Measurements from ENCODE around the gene MYO1B. TPM values are rescaled to one million over a fixed set of nuclear protein-coding genes. Genes with fewer than 3 reads are reported as not detected.
A peak's percentile ranks its signal among the peaks of the same experiment; 100 is the strongest.

MYO1B gene
- total RNA-seq, 1 donor = 246 TPM

GRCh38 chr2:191319186-191319585 lies 74.0 kb downstream of the MYO1B start:
- TF ChIP-seq CTCF (IDR thresholded peaks at IDR 0.05; ENCODE audit: extremely low read depth, low read depth, low read length) = no peak
- Histone ChIP-seq H3K27ac (ENCODE audit: low read depth, low read length) (peak overlapping the region; percentile 79), H3K4me1 (ENCODE audit: insufficient read depth, low read length) (peaks cover 66% of the 10 kb centered on the region), H2AFZ (ENCODE audit: low read length) (no peak overlapping the region), H3K79me2 (ENCODE audit: insufficient read depth, low read length) (peaks cover 96% of the 10 kb centered on the region), H3K27me3 (ENCODE audit: insufficient read depth, low read length) (no peaks in the 10 kb centered on the region), H3K4me3 (ENCODE audit: insufficient read depth, low read length) (no peak overlapping the region), H3K4me2 (ENCODE audit: insufficient read depth, low read length) (peak overlapping the region; percentile 39), H3K9me3 (ENCODE audit: low read depth, low read length) (no peaks in the 10 kb centered on the region), H4K20me1 (ENCODE audit: insufficient read depth, low read length) (peaks cover 51% of the 10 kb centered on the region), H3K36me3 (ENCODE audit: insufficient read depth, low read length) (peaks cover 3% of the 10 kb centered on the region)
- no peak for DNase-seq (ENCODE audit: insufficient read length, low spot score, missing footprints)

DNA sequence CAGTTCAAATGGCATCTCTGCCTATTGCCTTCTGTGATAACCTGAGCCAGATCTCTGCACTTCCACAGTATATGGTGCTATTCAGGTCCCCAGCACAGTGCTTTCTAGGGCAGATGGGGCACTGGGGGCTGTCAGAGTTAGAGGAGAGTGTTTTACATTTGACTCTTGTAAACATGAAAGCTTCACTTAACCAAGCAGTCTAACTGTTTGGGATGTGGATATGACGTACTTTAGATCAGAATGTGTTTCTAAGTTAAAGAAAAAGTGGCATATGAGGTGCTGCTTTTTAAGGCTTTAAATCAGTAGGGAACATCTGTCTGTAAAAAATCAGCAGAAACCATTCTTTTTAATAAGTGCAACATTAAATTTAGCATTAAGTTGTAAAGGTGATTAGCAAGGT lies 75.7 kb downstream of the MYO1B start:
- H3K9me3 ChIP-seq (ENCODE audit: low read depth, low read length) = no peaks in the 10 kb centered on the region
- H3K27me3 ChIP-seq (ENCODE audit: insufficient read depth, low read length) = no peaks in the 10 kb centered on the region
- no peak for TF ChIP-seq CTCF (IDR thresholded peaks at IDR 0.05; ENCODE audit: extremely low read depth, low read depth, low read length)
- DNase-seq (ENCODE audit: insufficient read length, low spot score, missing footprints) = no peak
- H3K27ac ChIP-seq (ENCODE audit: low read depth, low read length) = peak overlapping the region; percentile 35
- peaks cover 49% of the 10 kb centered on the region for H4K20me1 ChIP-seq (ENCODE audit: insufficient read depth, low read length)
- H2AFZ ChIP-seq (ENCODE audit: low read length) = no peak overlapping the region
- peaks cover 96% of the 10 kb centered on the region for H3K79me2 ChIP-seq (ENCODE audit: insufficient read depth, low read length)
- no peak overlapping the region for H3K4me3 ChIP-seq (ENCODE audit: insufficient read depth, low read length)
- no peak overlapping the region for H3K4me2 ChIP-seq (ENCODE audit: insufficient read depth, low read length)
- H3K36me3 ChIP-seq (ENCODE audit: insufficient read depth, low read length) = peaks cover 3% of the 10 kb centered on the region
- peaks cover 62% of the 10 kb centered on the region for H3K4me1 ChIP-seq (ENCODE audit: insufficient read depth, low read length)

DNA sequence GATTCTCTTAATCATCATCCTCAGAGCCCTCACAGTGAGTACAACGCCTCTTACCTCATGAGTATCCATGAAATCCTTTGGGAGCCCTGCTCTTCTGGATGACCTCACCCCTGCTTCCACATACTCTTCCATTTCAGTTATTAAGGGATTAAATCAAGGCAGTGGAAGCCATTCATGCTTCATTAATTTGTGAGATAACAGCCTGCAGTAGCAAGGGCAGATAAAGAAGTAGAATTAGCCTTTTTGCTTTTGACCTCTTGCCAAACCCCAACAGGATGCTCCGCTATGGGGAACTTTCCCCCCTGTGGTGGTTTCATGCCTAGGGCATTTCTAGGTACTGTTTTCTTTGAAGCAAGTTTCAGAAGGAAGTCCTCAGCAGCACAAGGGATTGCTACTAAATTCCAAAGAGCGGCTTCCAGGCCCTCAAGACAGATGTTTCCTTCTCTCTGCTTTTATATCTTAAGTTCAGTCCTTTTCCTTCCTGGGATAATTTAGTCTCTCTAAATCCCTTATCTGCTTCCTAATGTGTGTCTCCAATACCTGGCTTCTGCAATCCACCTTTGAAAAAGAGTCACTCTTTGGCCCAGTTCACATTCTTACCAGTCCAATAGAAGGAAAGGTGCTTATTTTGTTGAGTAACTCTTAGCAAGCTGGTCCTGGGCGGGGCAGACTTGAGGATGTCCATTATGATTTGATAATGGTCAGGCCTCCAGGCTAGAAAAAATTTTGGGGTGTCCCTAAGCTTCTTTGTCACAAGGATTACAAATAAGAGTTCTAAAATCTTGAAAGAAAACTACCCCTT lies 76.9 kb downstream of the MYO1B start:
- Histone ChIP-seq H4K20me1 (ENCODE audit: insufficient read depth, low read length) (peaks cover 37% of the 10 kb centered on the region), H2AFZ (ENCODE audit: low read length) (no peak overlapping the region), H3K36me3 (ENCODE audit: insufficient read depth, low read length) (peaks cover 3% of the 10 kb centered on the region), H3K4me3 (ENCODE audit: insufficient read depth, low read length) (no peak overlapping the region), H3K27me3 (ENCODE audit: insufficient read depth, low read length) (no peaks in the 10 kb centered on the region), H3K4me2 (ENCODE audit: insufficient read depth, low read length) (no peak overlapping the region), H3K9me3 (ENCODE audit: low read depth, low read length) (no peaks in the 10 kb centered on the region), H3K27ac (ENCODE audit: low read depth, low read length) (peak overlapping the region; percentile 43), H3K4me1 (ENCODE audit: insufficient read depth, low read length) (peaks cover 54% of the 10 kb centered on the region), H3K79me2 (ENCODE audit: insufficient read depth, low read length) (peaks cover 96% of the 10 kb centered on the region)
- no peak for TF ChIP-seq CTCF (IDR thresholded peaks at IDR 0.05; ENCODE audit: extremely low read depth, low read depth, low read length)
- no peak for DNase-seq (ENCODE audit: insufficient read length, low spot score, missing footprints)

GRCh38 chr2:191322828-191323506 lies 77.8 kb downstream of the MYO1B start:
- H4K20me1 ChIP-seq (ENCODE audit: insufficient read depth, low read length) = peaks cover 35% of the 10 kb centered on the region
- H3K9me3 ChIP-seq (ENCODE audit: low read depth, low read length) = no peaks in the 10 kb centered on the region
- no peaks in the 10 kb centered on the region for H3K27me3 ChIP-seq (ENCODE audit: insufficient read depth, low read length)
- peaks cover 3% of the 10 kb centered on the region for H3K36me3 ChIP-seq (ENCODE audit: insufficient read depth, low read length)
- TF ChIP-seq CTCF (IDR thresholded peaks at IDR 0.05; ENCODE audit: extremely low read depth, low read depth, low read length) = no peak
- no peak for DNase-seq (ENCODE audit: insufficient read length, low spot score, missing footprints)
- H2AFZ ChIP-seq (ENCODE audit: low read length) = no peak overlapping the region
- H3K79me2 ChIP-seq (ENCODE audit: insufficient read depth, low read length) = peaks cover 96% of the 10 kb centered on the region
- no peak overlapping the region for H3K4me2 ChIP-seq (ENCODE audit: insufficient read depth, low read length)
- H3K27ac ChIP-seq (ENCODE audit: low read depth, low read length) = peak overlapping the region; percentile 43
- H3K4me3 ChIP-seq (ENCODE audit: insufficient read depth, low read length) = no peak overlapping the region
- H3K4me1 ChIP-seq (ENCODE audit: insufficient read depth, low read length) = peaks cover 47% of the 10 kb centered on the region

All from osteoblast (primary cell).